Large intestine (tissue), 3 donors: ENCODE data around the gene MED13L. TPM values are rescaled to one million over a fixed set of nuclear protein-coding genes. Genes with fewer than 3 reads are reported as not detected.

Experiments used
- DNase-seq, 2 donors: peaks; one replicate each; pipeline versions ENCODE4 v3.0.0 to v3.0.0-alpha.2; 2013
- H3K27ac ChIP-seq: one replicate; pipeline ENCODE4 v1.5.1; 2013; ENCODE audit warnings: low read length
- H3K27me3 ChIP-seq: 2 replicates; pipeline ENCODE4 v1.6.1; 2013; ENCODE audit warnings: low read length; ENCODE audit not compliant: control insufficient read depth, insufficient read depth
- H3K36me3 ChIP-seq: 2 replicates; pipeline ENCODE4 v1.6.1; 2013; ENCODE audit warnings: low read length; ENCODE audit not compliant: control insufficient read depth, insufficient read depth
- H3K4me1 ChIP-seq: one replicate; pipeline ENCODE4 v1.6.1; 2013; ENCODE audit warnings: low read length; ENCODE audit not compliant: control insufficient read depth, insufficient read depth
- H3K4me3 ChIP-seq: one replicate; pipeline ENCODE4 v1.5.1; 2013; ENCODE audit warnings: low read length
- H3K9me3 ChIP-seq: one replicate; pipeline ENCODE4 v1.6.1; 2013; ENCODE audit warnings: mild to moderate bottlenecking, low read depth, low read length, moderate library complexity; ENCODE audit not compliant: control insufficient read depth
- WGBS: methylation state at CpG from one replicate; pipeline ENCODE4 v1.1.5; 2013; ENCODE audit warnings: low lambda C conversion rate; ENCODE audit not compliant: insufficient coverage; 5-methylcytosine and 5-hydroxymethylcytosine counted together
- polyA plus RNA-seq: library from polyadenylated mRNA; unstranded; fragments of 120-200 nt; gene quantifications from one replicate; pipeline ENCODE4 v1.2.1, GENCODE V29; 2013

MED13L gene
- polyA plus RNA-seq, 1 donor, result 69.3 TPM

- Histone ChIP-seq H3K4me1 (peaks cover 17% of the 10 kb centered on the region), H3K9me3 (no peaks in the 10 kb centered on the region), H3K4me3 (no peak overlapping the region), H3K27me3 (no peaks in the 10 kb centered on the region), H3K36me3 (no peaks in the 10 kb centered on the region), H3K27ac (peak overlapping the region; percentile 66)
- WGBS, result no CpG with 5 or more reads among the region's 3 CpGs
- DNase-seq, result peak; percentile 71 to 87
Observed at GRCh38 chr12:116053479-116054200, 223.9 kb downstream of the MED13L start.

- peaks cover 17% of the 10 kb centered on the region for H3K4me1 ChIP-seq
- no peaks in the 10 kb centered on the region for H3K9me3 ChIP-seq
- H3K27ac ChIP-seq, result no peak overlapping the region
- WGBS, result 17% methylated on average over 1 of the region's 5 CpGs
- no peaks in the 10 kb centered on the region for H3K36me3 ChIP-seq
- H3K27me3 ChIP-seq, result no peaks in the 10 kb centered on the region
- DNase-seq, result peak in 1 of 2 donors; percentile 45
- no peak overlapping the region for H3K4me3 ChIP-seq
Observed at GRCh38 chr12:116050275-116050674, 227.2 kb downstream of the MED13L start.

- H3K27me3 ChIP-seq, result no peaks in the 10 kb centered on the region
- H3K4me3 ChIP-seq, result no peak overlapping the region
- no peaks in the 10 kb centered on the region for H3K36me3 ChIP-seq
- H3K4me1 ChIP-seq, result peaks cover 7% of the 10 kb centered on the region
- DNase-seq, result no peak
- no peak overlapping the region for H3K27ac ChIP-seq
- H3K9me3 ChIP-seq, result no peaks in the 10 kb centered on the region
Observed at GRCh38 chr12:116048879-116049278, 228.6 kb downstream of the MED13L start.

GRCh38 chr12:116046039-116046438 is 231.5 kb downstream of the MED13L start:
- no peaks in the 10 kb centered on the region for H3K4me1 ChIP-seq

GRCh38 chr12:116045150-116045549 is 232.3 kb downstream of the MED13L start:
- H3K9me3 ChIP-seq, result no peaks in the 10 kb centered on the region
- H3K4me1 ChIP-seq, result no peaks in the 10 kb centered on the region
- no peaks in the 10 kb centered on the region for H3K27me3 ChIP-seq
- no peak overlapping the region for H3K27ac ChIP-seq
- H3K36me3 ChIP-seq, result no peaks in the 10 kb centered on the region
- 80% methylated on average over 1 of the region's 2 CpGs for WGBS
- H3K4me3 ChIP-seq, result no peak overlapping the region
- DNase-seq, result no peak

More at GRCh38 chr12:116046039-116046438, 231.5 kb downstream of the MED13L start:
- H3K9me3 ChIP-seq, result no peaks in the 10 kb centered on the region
- no peak for DNase-seq
- no peaks in the 10 kb centered on the region for H3K27me3 ChIP-seq
- no peak overlapping the region for H3K27ac ChIP-seq
- no peak overlapping the region for H3K4me3 ChIP-seq
- no peaks in the 10 kb centered on the region for H3K36me3 ChIP-seq

GRCh38 chr12:116043659-116044535 is 233.6 kb downstream of the MED13L start:
- Histone ChIP-seq H3K27ac (no peak overlapping the region), H3K4me3 (no peak overlapping the region), H3K4me1 (no peaks in the 10 kb centered on the region), H3K9me3 (no peaks in the 10 kb centered on the region), H3K36me3 (no peaks in the 10 kb centered on the region), H3K27me3 (no peaks in the 10 kb centered on the region)
- WGBS, result 83% methylated on average over 2 of the region's 5 CpGs
- DNase-seq, result peak; percentile 19 to 53

- Histone ChIP-seq H3K36me3 (no peaks in the 10 kb centered on the region), H3K4me1 (no peaks in the 10 kb centered on the region), H3K4me3 (no peak overlapping the region), H3K27me3 (no peaks in the 10 kb centered on the region), H3K9me3 (no peaks in the 10 kb centered on the region), H3K27ac (no peak overlapping the region)
- DNase-seq, result no peak
- no CpG with 5 or more reads among the region's 2 CpGs for WGBS
Observed at GRCh38 chr12:116040402-116040801, 237.1 kb downstream of the MED13L start.

- WGBS, result 100% methylated on average over 2 of the region's 2 CpGs
- no peaks in the 10 kb centered on the region for H3K4me1 ChIP-seq
- H3K4me3 ChIP-seq, result no peak overlapping the region
- H3K9me3 ChIP-seq, result no peaks in the 10 kb centered on the region
- H3K36me3 ChIP-seq, result no peaks in the 10 kb centered on the region
- no peak overlapping the region for H3K27ac ChIP-seq
- H3K27me3 ChIP-seq, result no peaks in the 10 kb centered on the region
- no peak for DNase-seq
Observed at GRCh38 chr12:116039081-116039480, 238.4 kb downstream of the MED13L start.

GRCh38 chr12:116037941-116038837 is 239.3 kb downstream of the MED13L start:
- no peaks in the 10 kb centered on the region for H3K9me3 ChIP-seq
- H3K27ac ChIP-seq, result no peak overlapping the region
- H3K4me3 ChIP-seq, result no peak overlapping the region
- H3K4me1 ChIP-seq, result no peaks in the 10 kb centered on the region
- H3K36me3 ChIP-seq, result no peaks in the 10 kb centered on the region
- no peaks in the 10 kb centered on the region for H3K27me3 ChIP-seq
- DNase-seq, result no peak
- WGBS, result 86% methylated on average over 1 of the region's 6 CpGs

- no peaks in the 10 kb centered on the region for H3K36me3 ChIP-seq
- H3K9me3 ChIP-seq, result peaks cover 4% of the 10 kb centered on the region
- no peak for DNase-seq
- 80% methylated on average over 1 of the region's 3 CpGs for WGBS
- H3K4me3 ChIP-seq, result no peak overlapping the region
- H3K27ac ChIP-seq, result no peak overlapping the region
- no peaks in the 10 kb centered on the region for H3K4me1 ChIP-seq
- no peaks in the 10 kb centered on the region for H3K27me3 ChIP-seq
Observed at GRCh38 chr12:116033765-116034164, 243.7 kb downstream of the MED13L start.
